A549 treated with CpdA at 1 μM for 4 hours (cell line): ENCODE results near the gene TLE1. TPM values are rescaled to one million over a fixed set of nuclear protein-coding genes. Genes with fewer than 3 reads are reported as not detected.

ENCODE experiments used
- total RNA-seq: library from RNA; stranded (reverse); fragments of 200-300 nt; extraction: Qiagen RNA extraction; gene quantifications from 5 replicates; pipeline ENCODE4 v1.2.3, GENCODE V29; 2022; ENCODE audit warnings: low read depth

Gene TLE1
- total RNA-seq, result 77.6 to 85.7 TPM (median 80.1 TPM) in 5 replicates

DNA sequence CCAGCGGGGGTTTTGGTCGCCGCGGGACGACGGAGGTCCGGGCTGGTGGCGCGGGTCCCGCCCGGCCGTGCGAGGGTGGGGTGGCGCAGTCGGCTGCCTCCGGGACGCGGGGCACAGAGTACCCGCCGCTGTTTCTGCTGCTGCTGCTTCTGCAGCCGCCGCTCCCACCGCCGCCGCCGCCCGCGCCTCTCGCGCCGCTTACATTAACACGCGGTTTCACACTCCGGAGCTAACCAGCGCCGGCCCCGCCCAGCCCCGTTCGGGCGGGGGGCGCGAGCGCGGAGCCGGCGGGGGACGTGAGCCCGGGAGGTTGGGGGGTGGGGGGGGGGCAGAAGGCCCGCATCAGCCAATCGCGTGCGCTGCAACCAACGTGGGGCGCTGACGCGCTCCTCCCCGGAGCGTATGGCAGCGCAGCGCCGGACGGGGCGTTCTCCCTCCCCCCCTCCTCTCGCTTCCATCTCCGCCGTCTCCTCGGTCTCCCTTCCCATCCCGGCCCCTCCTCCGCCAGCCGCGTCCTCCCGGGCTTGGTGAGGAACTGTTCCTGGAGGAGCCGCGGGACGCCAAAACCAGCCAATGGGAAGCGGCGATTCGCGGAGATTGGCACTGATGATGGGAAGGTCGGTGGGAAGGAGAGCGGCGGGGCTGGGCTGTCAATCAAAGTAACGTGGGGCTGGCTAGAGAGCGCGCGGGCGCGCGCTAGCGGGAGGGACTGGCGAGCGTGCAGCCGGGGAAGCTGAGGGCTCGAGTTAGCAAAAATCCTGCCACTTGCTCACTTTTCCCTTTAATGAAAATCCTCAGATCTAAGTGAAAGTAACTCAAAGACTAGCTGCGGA, at the start of gene TLE1:
Gene TLE1, minus strand, starts transcription at position 205 of the 833 bp plus-strand sequence. CDS start 1,307 bp downstream, outside the sequence.

Other genes starting within 250 kb of the TLE1 start
- not detected in 5 replicates for gene SPATA31D4, start 238.9 kb upstream of the TLE1 start, total RNA-seq